HG03521 (cell line): ENCODE data around the gene TSC2.

Source experiments
- ATAC-seq: cut with Tn5 transposase; IDR thresholded peaks from one replicate; pipeline ENCODE4 v1.9.1; 2021; ENCODE audit warnings: mild to moderate bottlenecking, moderate library complexity; ENCODE audit not compliant: unreplicated experiment

Gene TSC2

GRCh38 chr16:2063861-2064260 is 16.1 kb downstream of the TSC2 start:
- ATAC-seq, result no peak

- ATAC-seq, result no peak
Measured at GRCh38 chr16:2064368-2064945, 16.7 kb downstream of the TSC2 start.

- ATAC-seq, result no peak
Measured at GRCh38 chr16:2066139-2066538, 18.4 kb downstream of the TSC2 start.

- ATAC-seq, result no peak
Measured at GRCh38 chr16:2070576-2071453, 23.0 kb downstream of the TSC2 start.

- no peak for ATAC-seq
Measured at GRCh38 chr16:2071454-2072202, 23.8 kb downstream of the TSC2 start.

- no peak for ATAC-seq
Measured at GRCh38 chr16:2072926-2073325, 25.1 kb downstream of the TSC2 start.

GRCh38 chr16:2074071-2074470 is 26.3 kb downstream of the TSC2 start:
- no peak for ATAC-seq

- no peak for ATAC-seq
Measured at GRCh38 chr16:2075631-2076030, 27.8 kb downstream of the TSC2 start.

GRCh38 chr16:2076072-2076865 is 28.5 kb downstream of the TSC2 start:
- no peak for ATAC-seq

GRCh38 chr16:2077016-2077415 is 29.2 kb downstream of the TSC2 start:
- ATAC-seq, result no peak

GRCh38 chr16:2077696-2078095 is 29.9 kb downstream of the TSC2 start:
- no peak for ATAC-seq

- no peak for ATAC-seq
Measured at GRCh38 chr16:2078096-2078495, 30.3 kb downstream of the TSC2 start.

GRCh38 chr16:2078691-2079090 is 30.9 kb downstream of the TSC2 start:
- ATAC-seq, result no peak

GRCh38 chr16:2079311-2079800 is 31.6 kb downstream of the TSC2 start:
- no peak for ATAC-seq

- no peak for ATAC-seq
Measured at GRCh38 chr16:2079991-2080390, 32.2 kb downstream of the TSC2 start.

GRCh38 chr16:2081201-2082084 is 33.7 kb downstream of the TSC2 start:
- no peak for ATAC-seq

GRCh38 chr16:2082171-2082982 is 34.6 kb downstream of the TSC2 start:
- no peak for ATAC-seq

GRCh38 chr16:2082983-2083364 is 35.2 kb downstream of the TSC2 start:
- ATAC-seq, result no peak

GRCh38 chr16:2083409-2083808 is 35.6 kb downstream of the TSC2 start:
- no peak for ATAC-seq
